COR-L47 (cell line): ENCODE results near the gene ITGAE.

Experiments used
- DNase-seq: peaks from one replicate; lab custom pipeline; 2025; lab: John Stamatoyannopoulos, UW

ITGAE gene

DNA sequence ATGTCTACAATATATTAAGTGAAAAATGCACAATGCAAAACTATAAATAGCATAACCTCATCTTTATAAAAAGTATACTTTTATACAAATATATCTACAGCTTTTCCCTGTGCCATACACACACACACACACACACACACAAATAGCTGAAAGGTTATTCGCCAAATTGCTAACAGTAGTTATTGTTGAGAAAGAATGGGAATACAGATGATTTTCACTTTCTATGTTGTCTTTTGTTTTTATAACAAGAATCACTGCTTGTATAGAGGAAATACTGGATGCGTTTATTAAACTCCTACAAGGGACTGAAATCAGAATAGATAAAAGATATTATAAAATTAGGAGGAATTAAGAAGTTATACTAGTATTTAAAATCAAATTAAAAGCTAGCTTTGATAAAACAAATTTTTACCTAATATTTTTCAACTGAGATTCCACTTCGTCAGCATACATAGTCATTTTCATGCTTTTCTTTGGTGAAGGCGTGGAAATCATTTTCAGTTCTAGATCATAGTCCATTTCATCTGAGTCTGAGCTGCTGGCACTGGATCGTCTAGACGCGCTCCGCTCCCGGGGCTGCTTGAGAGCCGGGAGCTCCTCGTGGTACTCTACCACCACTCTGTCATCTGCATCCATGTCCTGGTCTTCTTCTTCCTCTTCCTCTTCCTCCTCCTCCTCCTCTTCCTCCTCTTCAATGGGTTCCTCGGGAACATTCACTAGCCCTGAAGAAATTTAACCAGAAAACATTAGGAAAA lies 17.0 kb upstream of the ITGAE start:
- DNase-seq: no peak

DNA sequence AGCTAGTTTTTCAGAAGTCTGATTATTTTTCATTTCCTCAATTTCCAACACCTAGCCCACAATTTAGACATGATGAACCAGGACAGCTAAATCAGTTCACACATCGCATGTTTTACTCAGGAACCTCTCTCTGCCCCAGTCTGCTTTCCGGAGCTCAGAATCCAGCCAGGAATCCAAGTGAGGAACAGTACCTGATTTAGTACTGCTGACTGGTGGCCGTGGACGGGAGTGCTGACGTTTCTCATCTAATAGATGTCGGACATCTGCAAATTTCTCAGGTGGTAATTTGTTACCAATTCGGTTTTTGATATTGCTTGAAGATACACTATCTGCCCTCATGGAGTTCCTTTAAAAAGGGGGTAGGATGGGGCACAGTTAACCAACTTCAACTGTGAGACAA lies 14.9 kb upstream of the ITGAE start:
- no peak for DNase-seq

DNA sequence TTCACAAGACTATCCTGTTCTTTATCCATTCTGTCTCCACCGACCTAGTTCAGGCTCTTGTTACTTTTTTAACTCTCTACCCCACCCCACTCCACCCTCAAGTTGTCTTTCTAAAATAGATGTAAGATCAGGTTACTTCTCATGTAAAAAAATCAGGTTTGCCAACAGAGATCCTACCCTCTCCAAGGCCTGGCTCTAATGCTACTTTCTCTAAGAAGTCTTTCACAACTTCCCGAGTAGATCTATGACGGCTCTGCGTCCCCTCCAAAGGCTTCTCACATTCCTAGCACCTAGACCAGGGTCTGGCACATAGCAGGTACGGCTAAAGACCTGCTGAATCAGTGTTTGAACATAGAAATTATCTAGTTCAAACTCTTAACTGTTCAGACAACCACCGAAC lies 14.1 kb upstream of the ITGAE start:
- no peak for DNase-seq

DNA sequence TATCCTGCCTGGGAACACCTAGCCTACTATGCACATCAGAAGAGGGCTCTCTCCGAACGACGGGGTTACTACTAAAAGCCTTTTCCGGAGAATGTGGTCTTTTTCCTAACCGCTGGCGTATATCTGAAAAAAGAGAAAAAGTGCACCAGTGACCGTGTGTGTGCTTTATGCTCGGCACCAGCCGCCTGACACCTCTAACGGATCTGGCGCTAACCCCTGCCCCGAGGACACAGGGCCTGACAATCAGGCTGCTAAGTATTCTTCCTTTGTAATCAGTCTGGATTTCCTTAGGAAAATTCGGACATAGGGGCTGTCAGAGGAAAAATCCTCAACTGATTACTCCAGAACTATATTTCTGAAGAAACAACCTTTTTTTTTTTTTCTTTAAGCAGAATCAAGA lies 13.4 kb upstream of the ITGAE start:
- DNase-seq: no peak

DNA sequence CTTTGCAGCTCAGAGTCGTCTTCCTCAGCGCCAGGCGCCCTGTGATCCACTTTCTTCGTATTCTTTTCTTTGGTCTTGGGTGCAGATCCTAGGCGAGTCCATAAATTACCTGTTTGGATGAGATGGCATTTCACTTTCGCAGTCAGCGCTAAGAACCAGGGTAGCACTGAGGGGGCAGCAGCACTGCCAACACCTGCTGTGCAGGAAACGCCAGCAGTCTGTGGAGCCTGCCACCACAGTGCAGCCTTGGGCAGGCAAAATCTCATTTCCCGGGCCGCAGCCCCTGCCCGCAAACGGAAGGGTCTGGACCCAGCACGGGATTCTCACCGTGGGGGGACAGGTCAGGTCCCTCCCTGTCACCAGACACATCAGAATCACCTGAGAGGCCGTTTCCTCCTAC lies 12.2 kb upstream of the ITGAE start:
- DNase-seq: no peak

DNA sequence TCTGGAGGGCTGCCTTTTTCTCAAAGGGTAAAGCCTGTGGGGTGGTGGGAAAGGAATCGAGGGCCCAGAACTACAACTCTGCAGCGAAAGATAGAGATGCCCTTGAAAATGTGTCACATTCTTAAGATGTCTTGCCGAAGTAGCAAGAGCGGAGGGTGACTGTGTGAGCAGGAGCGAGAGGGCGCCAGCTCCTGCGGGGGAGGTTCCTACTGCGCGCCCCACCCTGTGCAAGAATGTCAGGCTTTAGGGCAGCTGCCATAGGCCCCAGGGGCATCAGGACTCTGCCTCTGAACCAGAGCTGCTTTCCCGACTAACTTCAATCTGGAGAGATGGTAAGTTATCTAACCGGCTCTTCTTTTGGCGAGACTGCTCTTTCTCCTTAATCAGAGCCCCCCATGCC lies 11.8 kb upstream of the ITGAE start:
- DNase-seq: no peak

DNA sequence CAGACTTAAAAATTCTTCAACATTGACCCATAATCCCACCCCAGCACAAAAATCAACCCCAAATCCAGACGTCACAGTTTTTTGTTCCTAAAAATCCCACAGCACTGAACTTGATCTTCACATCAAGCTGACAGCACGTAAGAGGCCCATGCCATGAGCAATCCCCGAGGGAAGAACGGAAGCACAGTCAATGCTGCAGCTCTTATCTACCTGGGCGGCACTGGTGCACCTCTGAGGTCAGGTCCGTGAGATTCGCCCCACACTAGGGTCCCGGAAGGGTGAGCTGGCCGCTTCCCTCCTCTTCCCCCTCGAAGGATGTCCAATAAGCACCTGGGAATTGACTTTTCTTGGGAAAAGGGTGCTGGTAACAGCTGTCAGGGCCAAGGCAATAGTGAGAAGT lies 11.3 kb upstream of the ITGAE start:
- DNase-seq: no peak

DNA sequence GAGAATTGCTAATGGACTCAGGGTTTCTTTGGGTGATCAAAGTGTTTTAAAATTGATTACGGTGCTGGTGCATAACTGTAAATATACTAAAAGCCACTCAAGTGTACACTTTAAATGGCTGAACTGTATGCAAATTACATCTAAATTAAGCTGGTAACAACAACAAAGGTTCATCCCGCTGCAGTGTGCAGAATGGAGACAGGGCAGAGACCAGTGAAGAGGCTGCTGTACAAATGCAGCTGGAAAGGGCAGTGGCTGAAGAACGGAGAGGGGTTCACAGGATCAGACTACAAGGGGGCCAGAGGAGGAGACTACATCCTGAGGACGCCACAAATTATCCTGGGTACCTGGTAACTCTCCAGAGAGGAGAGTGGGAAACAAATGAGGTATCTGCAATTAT lies 9.0 kb upstream of the ITGAE start:
- DNase-seq: no peak

DNA sequence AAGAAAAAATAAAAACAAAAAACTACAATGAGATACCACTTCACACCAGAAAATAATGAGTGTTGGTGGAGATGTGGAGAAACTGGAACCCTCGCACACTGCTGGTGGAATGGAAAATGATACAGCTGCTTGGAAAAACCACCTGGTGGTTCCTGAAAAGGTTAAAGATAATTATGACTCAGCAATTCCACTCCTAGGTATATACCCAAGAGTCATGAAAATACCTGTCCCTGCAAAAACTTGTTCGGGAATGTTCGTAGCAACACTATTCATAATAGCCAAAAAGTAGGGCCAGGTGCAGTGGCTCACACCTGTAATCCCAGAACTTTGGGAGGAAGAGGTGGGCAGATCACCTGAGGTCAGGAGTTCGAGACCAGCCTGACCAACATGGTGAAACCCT lies 8.1 kb upstream of the ITGAE start:
- no peak for DNase-seq

DNA sequence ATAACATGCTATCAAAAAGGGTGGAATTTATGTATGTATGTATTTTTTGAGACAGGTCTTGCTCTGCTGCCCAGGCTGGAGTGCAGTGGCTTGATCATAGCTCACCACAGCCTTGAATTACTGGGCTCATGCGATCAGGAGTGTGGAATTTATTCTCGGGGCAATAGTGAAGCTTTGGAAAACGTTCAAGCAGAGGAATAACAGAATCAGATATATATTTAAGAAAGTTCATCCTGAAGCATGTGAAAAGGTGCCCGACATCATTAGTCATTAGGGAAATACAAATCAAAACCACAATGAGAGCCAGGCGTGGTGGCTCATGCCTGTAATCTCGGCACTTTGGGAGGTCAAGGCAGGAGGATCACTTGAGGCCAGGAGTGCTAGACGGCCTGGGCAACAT lies 7.7 kb upstream of the ITGAE start:
- DNase-seq: no peak

DNA sequence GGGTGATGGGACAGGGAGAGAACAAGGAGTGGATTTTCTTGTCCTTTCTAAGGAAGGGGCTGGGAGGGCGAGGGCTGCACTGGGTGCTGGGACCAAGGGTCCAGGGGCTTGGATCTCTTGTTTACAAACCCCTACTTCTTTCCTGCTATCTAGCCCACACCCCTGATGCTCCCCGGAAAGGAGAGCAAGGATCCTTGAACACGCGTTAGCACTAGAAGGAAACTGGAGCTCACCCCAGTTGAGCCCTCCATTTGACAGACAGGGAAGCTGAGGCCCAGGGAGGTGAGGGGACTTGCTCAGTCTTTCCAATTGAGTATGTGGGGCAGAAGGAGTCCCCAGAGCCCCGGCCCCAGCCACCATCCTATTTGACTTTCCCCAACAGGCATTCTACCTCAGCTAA lies 4.6 kb upstream of the ITGAE start:
- DNase-seq: no peak

DNA sequence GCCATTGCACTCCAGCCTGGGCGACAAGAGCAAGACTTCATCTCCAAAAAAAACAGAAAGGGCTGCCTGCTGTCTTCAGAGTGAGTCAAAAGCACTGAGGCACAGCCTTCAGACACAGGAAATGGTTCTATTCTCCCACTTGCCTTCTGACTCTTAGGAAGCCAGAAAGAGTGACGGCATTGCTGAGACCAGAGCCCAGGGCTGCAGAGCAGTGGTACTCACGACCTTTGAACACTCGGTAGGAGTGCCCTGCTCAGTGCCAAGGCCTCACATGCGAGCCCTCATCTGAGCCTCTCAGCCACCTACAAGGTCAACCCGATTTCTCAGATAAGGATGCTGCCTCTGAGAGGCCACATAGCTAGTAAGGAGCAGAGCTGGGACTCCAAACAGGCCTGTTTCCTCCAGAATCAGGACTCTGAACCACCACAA lies 3.5 kb upstream of the ITGAE start:
- no peak for DNase-seq

DNA sequence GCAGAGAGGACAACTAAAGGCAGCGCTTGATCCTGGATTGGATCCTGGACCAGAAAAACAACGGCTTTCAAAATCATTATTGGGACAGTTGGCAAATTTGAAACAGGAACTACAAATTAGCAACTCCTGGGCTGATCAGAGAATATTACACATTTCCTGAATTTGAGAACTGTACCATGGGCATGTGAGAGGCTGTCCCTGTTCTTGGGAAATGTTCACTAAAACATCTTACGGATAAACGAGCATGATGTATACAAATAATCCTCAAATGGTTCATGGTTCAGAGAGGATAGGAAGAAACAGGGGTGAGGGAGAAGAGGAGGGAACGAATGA lies 2.3 kb upstream of the ITGAE start:
- DNase-seq: no peak

DNA sequence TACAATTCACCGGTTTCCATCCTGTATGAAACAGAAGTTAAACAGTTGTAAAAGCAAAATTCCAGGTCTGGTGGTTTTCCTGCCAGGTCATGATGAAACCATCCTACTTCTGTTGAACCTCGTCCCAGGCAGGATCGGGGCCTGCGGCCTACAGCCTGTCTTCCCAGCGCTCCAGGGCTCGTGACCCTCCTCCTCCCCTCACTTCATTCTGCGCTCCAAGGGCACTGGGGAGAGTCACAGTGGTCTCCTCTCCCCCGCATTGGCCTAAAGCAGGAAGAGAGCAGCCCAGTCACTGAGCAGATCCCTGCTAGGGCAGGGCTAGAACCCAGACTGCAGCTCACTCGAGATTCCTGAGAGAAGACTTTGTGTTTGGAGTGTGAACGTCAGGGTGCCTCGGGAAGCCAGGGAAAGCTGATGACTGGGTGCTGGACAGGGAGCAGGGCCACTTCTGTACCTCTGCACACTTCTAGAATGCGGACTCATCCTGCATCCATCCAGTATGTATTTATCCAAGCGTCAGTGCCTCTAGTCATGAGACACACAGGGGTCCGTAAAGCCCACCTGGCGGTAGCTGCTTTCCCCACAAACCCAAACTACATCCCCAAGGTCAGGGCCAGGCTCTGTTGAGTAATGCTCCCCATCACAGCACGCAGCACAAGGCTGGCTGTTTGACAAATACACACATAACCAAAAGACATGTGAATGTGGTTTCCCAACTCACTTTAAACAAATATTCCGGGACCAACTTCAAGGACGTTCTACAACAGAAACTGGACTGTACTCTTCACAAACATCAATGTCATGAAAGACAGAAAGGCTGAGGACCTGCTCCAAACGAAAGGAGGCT lies 1.7 kb upstream of the ITGAE start:
- no peak for DNase-seq

DNA sequence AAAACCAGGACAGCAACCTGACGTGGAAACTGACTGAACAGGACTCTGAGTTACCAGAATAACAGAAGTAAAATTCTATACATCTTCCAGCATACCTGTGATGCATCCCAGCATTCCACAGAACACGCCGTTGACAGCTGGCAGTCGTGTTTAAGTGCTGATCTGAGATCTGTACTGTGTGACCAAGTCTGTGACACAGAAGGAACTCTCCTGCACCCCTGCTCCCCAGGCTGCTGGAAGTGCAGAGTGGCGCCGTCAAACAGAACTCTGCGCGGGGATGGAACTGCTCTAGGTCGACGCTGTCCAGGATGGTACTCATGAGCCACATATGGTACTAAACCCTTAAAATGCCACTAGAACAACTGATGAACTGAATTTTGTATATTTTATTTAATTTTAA lies 804 bp upstream of the ITGAE start:
- no peak for DNase-seq

DNA sequence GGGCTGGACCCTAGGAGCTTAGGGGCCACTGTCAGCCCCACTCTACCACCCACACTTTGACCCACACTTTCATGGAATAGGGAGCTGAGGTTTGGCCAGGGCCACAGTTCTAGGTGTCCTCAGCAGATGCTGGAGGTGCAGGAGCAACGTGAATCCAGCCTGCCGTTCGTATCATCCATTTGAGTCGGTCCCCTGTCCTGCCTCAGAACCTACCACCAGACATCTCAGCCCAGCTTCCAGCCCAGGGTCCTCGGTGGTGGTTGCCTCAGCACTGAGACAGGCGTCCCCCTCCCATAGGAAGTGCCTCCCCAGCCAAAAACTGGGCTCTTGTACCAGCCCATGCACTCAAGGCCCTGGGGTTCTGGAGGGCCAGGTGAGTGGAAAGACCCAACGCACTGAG lies 359 bp upstream of the ITGAE start:
- no peak for DNase-seq

DNA sequence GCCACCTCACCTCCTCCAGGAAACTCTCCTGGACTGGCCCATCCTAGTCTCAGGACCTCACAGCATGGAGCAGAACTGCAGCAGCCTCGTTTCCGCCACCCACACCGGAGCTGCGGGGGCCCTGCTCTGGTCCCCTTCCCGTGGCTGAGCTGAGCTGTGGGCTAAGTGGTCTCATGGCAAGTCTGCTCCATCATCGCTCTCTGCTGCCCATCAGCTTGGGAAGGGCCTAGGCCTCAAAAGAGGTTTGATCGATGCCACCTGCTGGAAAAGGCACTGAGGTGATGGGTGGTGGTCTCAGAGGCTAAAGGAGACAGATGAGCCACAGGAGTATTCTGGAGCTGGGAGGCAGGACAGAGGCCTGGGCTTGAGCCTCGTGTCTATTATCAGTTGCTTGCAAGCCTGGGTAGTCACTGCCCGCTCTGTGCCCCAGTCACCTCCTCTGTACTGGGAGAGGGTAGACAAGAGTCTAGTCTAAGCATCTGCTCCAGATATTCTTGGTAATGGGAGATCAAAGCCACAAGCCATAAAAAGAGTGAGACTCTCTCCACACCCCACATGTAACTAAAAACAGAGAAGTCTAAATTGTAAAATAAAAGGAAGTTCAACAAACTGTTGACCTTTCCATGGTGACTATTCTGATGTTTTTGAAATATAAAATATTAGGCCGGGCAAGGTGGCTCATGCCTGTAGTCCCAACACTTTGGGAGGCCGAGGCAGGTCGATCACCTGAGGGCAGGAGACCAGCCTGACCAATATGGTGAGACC lies 1.6 kb downstream of the ITGAE start:
- DNase-seq: no peak

DNA sequence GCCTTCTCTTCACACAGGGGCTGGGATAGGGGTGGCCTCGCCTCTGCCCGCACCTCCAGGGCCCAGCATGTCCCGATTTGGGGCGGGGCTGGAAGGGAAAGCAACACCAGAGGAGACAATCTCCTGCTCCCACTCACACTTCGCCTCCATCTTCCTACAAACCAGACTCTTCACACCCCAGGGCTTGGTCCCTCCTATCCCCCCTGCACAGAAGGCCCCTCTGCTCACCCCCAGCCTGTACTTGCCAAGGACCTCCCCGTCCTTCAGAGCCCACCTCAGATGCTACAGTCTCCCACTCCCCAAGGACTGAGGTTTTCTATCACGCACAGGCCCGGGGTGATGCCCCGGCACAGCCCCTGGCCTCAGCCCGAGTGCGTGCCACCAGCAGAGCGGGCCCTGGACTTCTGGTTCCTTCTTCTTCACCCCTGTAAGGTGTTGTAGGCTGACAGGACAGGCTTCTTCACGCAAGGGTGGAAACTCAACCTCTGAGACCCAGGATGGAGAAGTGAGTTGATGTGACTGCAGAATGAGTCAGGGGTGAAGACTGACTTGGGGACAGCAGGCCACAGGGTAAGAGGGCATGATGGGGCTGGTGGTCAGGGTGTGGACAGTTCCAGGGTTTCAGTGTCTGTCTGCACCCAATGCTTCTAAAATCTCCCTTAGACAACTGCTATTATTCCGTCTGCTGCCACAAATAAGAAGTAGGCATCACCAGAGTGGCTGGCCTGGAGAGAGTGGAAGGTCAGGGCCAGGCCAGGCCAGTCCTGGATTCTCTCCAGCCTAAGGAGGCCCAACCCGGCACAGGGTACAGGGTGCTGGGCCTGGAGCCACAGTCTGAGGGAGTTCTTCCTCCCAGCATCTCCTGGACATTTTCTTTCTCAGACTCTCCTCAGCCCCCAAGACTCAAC lies 2.5 kb downstream of the ITGAE start:
- DNase-seq: no peak

DNA sequence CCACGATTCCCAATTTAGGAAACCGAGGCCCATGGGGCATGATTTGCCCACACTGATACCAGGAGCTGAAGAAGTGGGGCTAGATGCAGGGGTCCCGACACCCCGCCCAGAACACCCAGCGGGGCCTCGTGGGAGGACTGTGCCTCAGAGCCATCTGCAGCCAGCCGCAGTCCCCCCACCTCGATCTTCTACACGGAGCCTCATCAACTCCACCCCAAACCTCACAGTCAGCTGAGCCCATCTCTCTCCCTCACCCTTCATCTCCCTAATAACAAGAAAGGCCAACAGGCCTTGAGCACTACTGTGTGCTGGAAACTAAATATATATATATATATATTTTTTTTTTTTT lies 4.2 kb downstream of the ITGAE start:
- no peak for DNase-seq

DNA sequence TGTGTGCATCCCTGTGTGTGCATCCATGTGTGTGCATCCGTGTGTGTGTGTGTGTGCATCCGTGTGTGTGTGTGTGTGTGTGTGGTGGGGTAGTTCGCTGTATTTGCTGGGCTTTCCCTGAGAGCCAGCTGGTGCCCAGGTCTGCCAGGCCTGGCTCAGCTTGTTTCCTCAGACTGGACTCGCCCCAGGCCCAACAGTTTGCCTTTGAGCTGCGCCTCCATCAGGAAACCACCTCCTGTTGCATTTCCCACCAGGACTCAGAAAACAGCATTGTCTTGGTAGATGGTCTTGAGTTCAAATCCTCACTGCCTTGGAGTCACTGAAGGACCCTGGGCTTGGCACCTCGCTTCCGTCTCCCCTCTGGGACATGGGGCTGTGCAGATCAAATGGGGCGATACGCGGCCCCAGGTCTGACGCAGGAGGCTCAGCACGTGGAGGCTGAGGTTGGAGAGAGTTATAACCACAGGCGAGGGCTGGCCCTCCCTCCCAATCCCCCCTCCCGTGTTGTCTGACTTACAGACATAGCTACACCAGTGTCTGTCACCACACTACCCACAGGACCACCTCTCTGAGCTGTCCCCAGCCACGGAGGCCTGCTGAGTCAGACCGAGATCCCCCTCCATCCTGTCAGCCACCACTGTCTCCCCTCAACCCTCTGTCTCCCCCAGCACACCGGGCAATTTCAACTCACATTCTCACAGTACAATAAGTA lies 4.7 kb downstream of the ITGAE start:
- DNase-seq: no peak

DNA sequence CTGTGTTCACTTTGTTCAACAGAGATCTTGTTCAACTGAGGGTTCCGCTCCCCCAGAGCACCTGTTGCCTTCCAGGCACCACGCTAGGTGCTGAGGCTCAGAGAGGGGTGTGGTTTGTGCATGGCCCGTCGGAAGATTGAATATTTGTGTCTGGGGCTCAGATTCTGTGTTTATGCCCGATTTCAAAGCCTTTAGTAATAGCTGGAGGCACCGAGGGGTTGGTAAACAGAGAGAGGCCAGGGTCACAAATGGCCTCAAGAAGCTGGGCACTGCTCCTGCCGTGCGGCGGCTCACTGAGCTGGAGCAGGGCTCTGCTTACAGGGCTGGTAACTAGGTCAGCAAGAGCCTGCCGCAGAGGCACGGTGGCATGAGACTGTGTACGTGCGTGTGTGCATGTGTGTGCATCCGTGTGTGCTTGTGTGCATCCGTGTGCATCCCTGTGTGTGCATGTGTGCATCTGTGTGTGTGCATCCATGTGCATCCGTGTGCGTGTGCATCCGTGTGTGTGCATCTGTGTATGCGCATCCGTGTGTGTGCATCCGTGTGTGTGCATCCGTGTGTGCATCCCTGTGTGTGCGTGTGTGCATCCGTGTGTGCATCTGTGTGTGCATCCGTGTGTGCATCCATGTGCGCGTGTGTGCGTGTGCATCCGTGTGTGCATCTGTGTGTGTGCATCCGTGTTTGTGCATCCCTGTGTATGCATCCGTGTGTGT lies 5.4 kb downstream of the ITGAE start:
- no peak for DNase-seq
